Heart left ventricle (tissue), 16 donors: ENCODE data around the gene MYH11. TPM values are rescaled to one million over a fixed set of nuclear protein-coding genes. Genes with fewer than 3 reads are reported as not detected.

Experiments
- ATAC-seq, 4 donors: fragments of 200-7000 bp; cut with Tn5 transposase; one replicate each; pipeline ENCODE4 v1.9.1; 2020 to 2022; ENCODE audit warnings: moderate library complexity in 4 of 4, mild to moderate bottlenecking in 3 of 4, moderate number of reproducible peaks in 1 of 4
- DNase-seq, 5 donors: peaks; one replicate each; pipeline ENCODE4 v3.0.0-alpha.2; 2020
- H3K27ac ChIP-seq, 12 donors: fragments of 200-600 bp; sonication (generic) in 4 of 12; one replicate each; pipeline versions ENCODE4 v1.5.0 to v1.8.0; 2016 to 2022; ENCODE audit warnings: mild to moderate bottlenecking in 2 of 12
- H3K27me3 ChIP-seq, 9 donors: fragments of 200-600 bp; sonication (generic) in 2 of 9; one replicate each; pipeline versions ENCODE4 v1.5.1 to v1.8.0; 2016 to 2022; ENCODE audit warnings: mild to moderate bottlenecking in 3 of 9
- H3K36me3 ChIP-seq, 9 donors: fragments of 200-600 bp; sonication (generic) in 2 of 9; one replicate each; pipeline versions ENCODE4 v1.5.0 to v1.8.0; 2018 to 2022; ENCODE audit warnings: mild to moderate bottlenecking in 2 of 9
- H3K4me1 ChIP-seq, 12 donors: fragments of 200-600 bp; sonication (generic) in 4 of 12; one replicate each; pipeline versions ENCODE4 v1.5.0 to v1.8.0; 2016 to 2022; ENCODE audit warnings: mild to moderate bottlenecking in 3 of 12
- H3K4me3 ChIP-seq, 12 donors: fragments of 200-600 bp; sonication (generic) in 4 of 12; one replicate each; pipeline versions ENCODE4 v1.5.0 to v1.8.0; 2017 to 2022; ENCODE audit warnings: mild to moderate bottlenecking in 9 of 12, moderate library complexity in 4 of 12
- H3K9me3 ChIP-seq, 12 donors: fragments of 200-600 bp; sonication (generic) in 4 of 12; one replicate each; pipeline versions ENCODE4 v1.5.0 to v1.8.0; 2016 to 2022; ENCODE audit warnings: mild to moderate bottlenecking in 1 of 12
- POLR2A ChIP-seq, 2 donors: fragments of 450-650 bp; IDR thresholded peaks; one replicate each; pipeline ENCODE4 v1.6.1; 2017; ENCODE audit warnings: antibody characterized with exemption in 2 of 2, mild to moderate bottlenecking in 2 of 2, moderate library complexity in 2 of 2
- WGBS, 4 donors: extraction: QIAGEN DNeasy Blood & Tissue Kit in 2 of 4; methylation state at CpG; one replicate each; pipeline versions ENCODE4 v1.1.5 to v1.1.7; 2013 to 2018; 5-methylcytosine and 5-hydroxymethylcytosine counted together
- intact Hi-C, 10 donors: fragments of 100-400 bp; cut with DNase I; formaldehyde crosslinking; loops; one replicate each; pipeline versions ENCODE4 v1.11.1 to v1.14.2; 2022
- polyA plus RNA-seq, 2 donors: library from polyadenylated mRNA; stranded (reverse); fragments of 200-250 nt; gene quantifications; one replicate each; pipeline ENCODE4 v1.2.3, GENCODE V29; 2013
- total RNA-seq, 9 donors: library from RNA; depleted of rRNA in 2 of 9; stranded (reverse); fragments of >200 nt in 2 of 9; fragmentation: NEBNext Ultra II Directional in 3 of 9; extraction: Animal tissue kit (Norgen Biotek cat#: 25700) in 3 of 9; gene quantifications; one replicate each; pipeline versions ENCODE4 v1.1.0 to v1.2.4, GENCODE V29; 2016 to 2023
- TF ChIP-seq, protein P1 (sequence below), 12 donors: fragments of 200-600 bp; sonication (generic) in 4 of 12; IDR thresholded peaks; one replicate each; pipeline versions ENCODE4 v1.5.0 to v1.8.0; 2018 to 2022; ENCODE audit warnings: antibody characterized with exemption in 12 of 12, mild to moderate bottlenecking in 5 of 12
- donor health status: ischemic (EF 13 %, LVEDD 7.1; RV severe dilation, severe dysfunction).
- donor health status: healthy with polysubstance abuse.
- donor health status: DM: no; HTN: yes; CAD: no.
- donor health status: DM: no; HTN: no; CAD: no.
- donor health status: ischemic (EF 25% LVEDD 6.9; RV normal size, moderate dysfunction).
- donor health status: ischemic (EF 25% LVEDD 5.7; RV mildly dilated, moderate dysfunction).
- donor health status: healthy.
- donor health status: DM: yes; HTN: yes; CAD: no.
- donor health status: ischemic (EF 35%, LVEDD 5.7; RV mildly dilated, moderate dysfunction).
- donor health status: nonischemic (EF 11% LVEDD 7.7; RV severe dilation, severe dysfunction).
- donor health status: DM: yes; HTN: yes; CAD: no.
- donor health status: PGD.
- donor health status: ischemic (EF 29% LVEDD 5.4; RV normal size, mild dysfunction).
- donor health status: nonischemic (EF 23%, LVEDD 6.1; RV moderate dilation, normal function).

Gene MYH11
- total and polyA plus RNA-seq, 11 donors: 9.8 to 71.9 (median 26.5) TPM

DNA sequence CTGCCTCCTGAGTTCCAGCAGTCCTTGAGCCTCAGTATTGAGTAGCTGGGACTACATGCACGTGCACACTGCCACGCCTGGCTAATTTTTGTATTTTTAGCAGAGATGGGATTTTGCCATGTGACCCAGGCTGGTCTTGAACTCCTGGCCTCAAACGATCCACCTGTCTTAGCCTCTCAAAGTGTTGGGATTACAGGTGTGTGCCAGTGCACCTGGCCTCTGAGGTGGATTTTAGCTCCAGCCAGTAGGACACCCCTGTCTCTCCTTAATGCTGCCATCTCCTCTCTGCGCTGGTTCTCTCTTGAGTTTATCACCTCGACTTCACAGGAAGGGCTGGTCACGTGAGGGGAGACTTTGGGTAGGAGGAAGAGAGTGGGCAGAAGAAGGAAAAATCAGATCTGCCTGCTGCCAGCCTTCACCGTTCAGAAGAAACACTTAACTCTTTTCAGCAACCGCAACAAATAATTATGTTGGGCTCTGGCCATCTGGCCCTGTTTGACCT lies 151.7 kb downstream of the MYH11 start:
- Histone ChIP-seq H3K4me1 (peaks cover 0 to 4% (median 0%) of the 10 kb centered on the region in 12 donors), H3K27ac (peak overlapping the region in 1 of 12 donors; percentile 38), H3K36me3 (peaks cover 0 to 63% (median 28%) of the 10 kb centered on the region in 9 donors), H3K4me3 (no peak overlapping the region), H3K27me3 (no peaks in the 10 kb centered on the region), H3K9me3 (no peaks in the 10 kb centered on the region)
- WGBS, 4 donors: 76 to 84% (median 80%) methylated on average over 8 of the region's 8 CpGs
- no peak for TF ChIP-seq POLR2A (IDR thresholded peaks at IDR 0.05)
- TF ChIP-seq, protein P1, sequence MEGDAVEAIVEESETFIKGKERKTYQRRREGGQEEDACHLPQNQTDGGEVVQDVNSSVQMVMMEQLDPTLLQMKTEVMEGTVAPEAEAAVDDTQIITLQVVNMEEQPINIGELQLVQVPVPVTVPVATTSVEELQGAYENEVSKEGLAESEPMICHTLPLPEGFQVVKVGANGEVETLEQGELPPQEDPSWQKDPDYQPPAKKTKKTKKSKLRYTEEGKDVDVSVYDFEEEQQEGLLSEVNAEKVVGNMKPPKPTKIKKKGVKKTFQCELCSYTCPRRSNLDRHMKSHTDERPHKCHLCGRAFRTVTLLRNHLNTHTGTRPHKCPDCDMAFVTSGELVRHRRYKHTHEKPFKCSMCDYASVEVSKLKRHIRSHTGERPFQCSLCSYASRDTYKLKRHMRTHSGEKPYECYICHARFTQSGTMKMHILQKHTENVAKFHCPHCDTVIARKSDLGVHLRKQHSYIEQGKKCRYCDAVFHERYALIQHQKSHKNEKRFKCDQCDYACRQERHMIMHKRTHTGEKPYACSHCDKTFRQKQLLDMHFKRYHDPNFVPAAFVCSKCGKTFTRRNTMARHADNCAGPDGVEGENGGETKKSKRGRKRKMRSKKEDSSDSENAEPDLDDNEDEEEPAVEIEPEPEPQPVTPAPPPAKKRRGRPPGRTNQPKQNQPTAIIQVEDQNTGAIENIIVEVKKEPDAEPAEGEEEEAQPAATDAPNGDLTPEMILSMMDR (IDR thresholded peaks at IDR 0.05): no peak
- intact Hi-C loops: loop anchor here in 6 of 10 donors (2.0 to 10.0 kb wide), 5 partner anchors 54 to 280 kb away; partner anchors contain the start of genes MARF1 (in 2 of the 6) and NDE1 (in 1 of the 6)
- no peak for ATAC-seq
- DNase-seq: no peak

GRCh38 chr16:15704545-15704987 lies 152.3 kb downstream of the MYH11 start:
- 62 to 75% (median 70%) methylated on average over 8 of the region's 8 CpGs for WGBS, 4 donors
- Histone ChIP-seq H3K27ac (peak overlapping the region in 1 of 12 donors; percentile 38), H3K36me3 (peaks cover 0 to 64% (median 33%) of the 10 kb centered on the region in 9 donors), H3K4me3 (no peak overlapping the region), H3K27me3 (no peaks in the 10 kb centered on the region), H3K9me3 (no peaks in the 10 kb centered on the region), H3K4me1 (peaks cover 0 to 4% (median 0%) of the 10 kb centered on the region in 12 donors)
- intact Hi-C loops: loop anchor here in 8 of 10 donors (2.0 to 10.0 kb wide), 7 partner anchors 54 to 280 kb away; partner anchors contain the start of genes MARF1 (in 5 of the 8) and NDE1 (in 1 of the 8)
- no peak for TF ChIP-seq POLR2A (IDR thresholded peaks at IDR 0.05)
- TF ChIP-seq, protein P1 (IDR thresholded peaks at IDR 0.05): peak; percentile 68 to 86 (median 80)
- DNase-seq: peak; percentile 71 to 81 (median 73)
- peak; percentile 50 to 90 (median 82) for ATAC-seq

DNA sequence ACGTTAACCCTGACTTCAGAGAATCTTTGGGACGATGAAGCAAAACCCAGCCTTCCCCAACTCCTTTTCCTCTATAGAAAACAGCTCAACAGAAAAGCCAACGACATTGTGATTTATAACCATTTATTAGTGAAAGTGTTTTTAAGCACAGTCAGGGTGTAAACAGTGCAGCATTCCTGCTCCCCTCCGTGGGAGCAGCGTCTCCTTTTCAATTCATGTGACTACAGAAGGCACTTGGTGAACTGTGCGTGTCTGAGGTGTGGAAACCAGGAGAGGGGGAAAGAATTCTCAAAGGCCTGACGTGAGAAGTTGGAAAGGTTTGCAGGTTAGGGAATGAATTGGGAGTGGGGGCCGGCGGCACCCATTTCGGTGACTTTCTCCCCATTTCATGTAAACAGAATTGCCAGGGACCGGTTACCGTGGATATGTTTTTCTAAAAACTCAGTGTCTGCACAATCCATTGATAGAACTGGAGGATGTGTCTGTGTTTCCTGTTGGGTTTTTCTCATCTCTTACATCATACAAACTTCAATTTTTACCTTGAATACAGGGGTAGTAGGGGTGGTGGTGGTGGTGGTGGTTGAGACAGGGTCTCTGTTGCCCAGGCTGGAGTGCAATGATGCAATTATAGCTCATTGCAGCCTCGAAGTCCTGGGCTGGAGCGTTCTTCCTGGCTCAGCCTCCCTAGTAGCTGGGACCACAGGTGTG lies 153.6 kb downstream of the MYH11 start:
- no peaks in the 10 kb centered on the region for H3K9me3 ChIP-seq
- H3K4me3 ChIP-seq: no peak overlapping the region
- WGBS, 4 donors: 77 to 84% (median 83%) methylated on average over 14 of the region's 14 CpGs
- H3K27ac ChIP-seq: peak overlapping the region in 1 of 12 donors; percentile 61
- H3K27me3 ChIP-seq: no peaks in the 10 kb centered on the region
- H3K4me1 ChIP-seq: peaks cover 0 to 4% (median 0%) of the 10 kb centered on the region in 12 donors
- ATAC-seq (no peak), DNase-seq (no peak)
- TF ChIP-seq, protein P1 (IDR thresholded peaks at IDR 0.05): no peak
- no peak for TF ChIP-seq POLR2A (IDR thresholded peaks at IDR 0.05)
- peaks cover 0 to 65% (median 45%) of the 10 kb centered on the region in 9 donors for H3K36me3 ChIP-seq
- intact Hi-C loops: loop anchor here in 7 of 10 donors (5.0 to 10.0 kb wide), 4 partner anchors 58 to 278 kb away; partner anchors contain the start of gene MARF1 (in 4 of the 7)
